ENCODE measurements around the gene CAMK1D.

GRCh38 chr10:12826800-12827372 lies 477.5 kb downstream of the CAMK1D start:
- TF ChIP-seq, protein P1, sequence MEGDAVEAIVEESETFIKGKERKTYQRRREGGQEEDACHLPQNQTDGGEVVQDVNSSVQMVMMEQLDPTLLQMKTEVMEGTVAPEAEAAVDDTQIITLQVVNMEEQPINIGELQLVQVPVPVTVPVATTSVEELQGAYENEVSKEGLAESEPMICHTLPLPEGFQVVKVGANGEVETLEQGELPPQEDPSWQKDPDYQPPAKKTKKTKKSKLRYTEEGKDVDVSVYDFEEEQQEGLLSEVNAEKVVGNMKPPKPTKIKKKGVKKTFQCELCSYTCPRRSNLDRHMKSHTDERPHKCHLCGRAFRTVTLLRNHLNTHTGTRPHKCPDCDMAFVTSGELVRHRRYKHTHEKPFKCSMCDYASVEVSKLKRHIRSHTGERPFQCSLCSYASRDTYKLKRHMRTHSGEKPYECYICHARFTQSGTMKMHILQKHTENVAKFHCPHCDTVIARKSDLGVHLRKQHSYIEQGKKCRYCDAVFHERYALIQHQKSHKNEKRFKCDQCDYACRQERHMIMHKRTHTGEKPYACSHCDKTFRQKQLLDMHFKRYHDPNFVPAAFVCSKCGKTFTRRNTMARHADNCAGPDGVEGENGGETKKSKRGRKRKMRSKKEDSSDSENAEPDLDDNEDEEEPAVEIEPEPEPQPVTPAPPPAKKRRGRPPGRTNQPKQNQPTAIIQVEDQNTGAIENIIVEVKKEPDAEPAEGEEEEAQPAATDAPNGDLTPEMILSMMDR (IDR thresholded peaks at IDR 0.05; ENCODE audit: low read depth, low read length, poor library complexity, severe bottlenecking): no peak
- no peak for TF ChIP-seq EZH2phosphoT487 (IDR thresholded peaks at IDR 0.05; ENCODE audit: borderline replicate concordance, low read length)

Data from DOHH2 (cell line).